Muscle of leg (tissue), 11 donors: ENCODE results near the gene MAP3K7CL. TPM values are rescaled to one million over a fixed set of nuclear protein-coding genes. Genes with fewer than 3 reads are reported as not detected.
A peak's percentile ranks its signal among the peaks of the same experiment; 100 is the strongest.
"Not testable (repeated sequence)": the region's sequence is repeated elsewhere in the genome, so short reads cannot be mapped to it uniquely, and the experiment has no call there.

ENCODE experiments used
- DNase-seq: peaks from one replicate; pipeline ENCODE4 v3.0.0; 2013
- H3K27ac ChIP-seq: one replicate; pipeline ENCODE4 v1.5.1; 2013; ENCODE audit warnings: mild to moderate bottlenecking, low read length, control low read depth
- H3K27me3 ChIP-seq: one replicate; pipeline ENCODE4 v1.6.1; 2013; ENCODE audit warnings: low read length; ENCODE audit not compliant: control insufficient read depth, insufficient read depth
- H3K36me3 ChIP-seq: one replicate; pipeline ENCODE4 v1.6.1; 2013; ENCODE audit warnings: low read length; ENCODE audit not compliant: control insufficient read depth, insufficient read depth
- H3K4me1 ChIP-seq: one replicate; pipeline ENCODE4 v1.6.1; 2013; ENCODE audit warnings: low read length; ENCODE audit not compliant: control insufficient read depth, insufficient read depth
- H3K4me3 ChIP-seq: one replicate; pipeline ENCODE4 v1.5.1; 2013; ENCODE audit warnings: low read length, control low read depth
- H3K9me3 ChIP-seq: replicated peaks from 2 replicates; pipeline ENCODE4 v1.6.1; 2013; ENCODE audit warnings: low read depth, low read length; ENCODE audit not compliant: control insufficient read depth
- WGBS: methylation state at CpG from one replicate; pipeline ENCODE4 v1.1.5; 2013; ENCODE audit warnings: missing lambda C conversion rate; ENCODE audit not compliant: insufficient coverage; 5-methylcytosine and 5-hydroxymethylcytosine counted together
- polyA plus RNA-seq, 8 donors: library from polyadenylated mRNA; unstranded; fragments of 120-200 nt; gene quantifications; one replicate each; pipeline versions ENCODE4 v1.2.1 to v1.2.3, GENCODE V29; 2013; ENCODE audit warnings: inconsistent platforms in 1 of 8, low replicate concordance in 1 of 8; ENCODE audit not compliant: insufficient read length in 8 of 8, insufficient read depth in 1 of 8
- total RNA-seq: library from RNA; stranded (reverse); fragments of 120-200 nt; gene quantifications from one replicate; pipeline ENCODE4 v1.2.4, GENCODE V29; 2013

The MAP3K7CL gene
- total and polyA plus RNA-seq, 9 donors, result 53.5 to 84.9 (median 71.2) TPM

DNA sequence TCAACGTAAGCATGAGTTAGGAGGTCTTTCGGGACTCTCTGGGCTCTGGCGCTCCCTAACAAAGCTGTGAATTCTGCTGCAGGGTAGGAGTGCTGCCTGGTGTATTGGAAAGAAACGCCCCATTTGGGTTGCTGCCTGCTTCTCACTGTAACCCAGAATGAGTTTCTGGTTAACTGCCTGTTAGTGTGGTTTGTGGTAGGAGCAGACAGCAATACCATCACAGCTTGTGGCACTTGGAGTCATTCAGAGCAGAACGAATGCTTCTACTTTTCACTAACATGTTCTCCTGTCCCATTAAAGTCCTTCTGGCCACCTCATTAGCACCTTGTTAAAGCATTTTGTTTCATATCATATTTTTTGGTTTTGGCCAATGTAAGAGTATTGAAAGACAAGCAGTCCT, 18.1 kb downstream of the MAP3K7CL start:
- Histone ChIP-seq H3K27me3 (no peaks in the 10 kb centered on the region), H3K4me3 (no peak overlapping the region), H3K36me3 (no peaks in the 10 kb centered on the region), H3K27ac (no peak overlapping the region), H3K9me3 (no peaks in the 10 kb centered on the region), H3K4me1 (peaks cover 24% of the 10 kb centered on the region)
- WGBS, result 59% methylated on average over 4 of the region's 5 CpGs
- peak; percentile 52 for DNase-seq

DNA sequence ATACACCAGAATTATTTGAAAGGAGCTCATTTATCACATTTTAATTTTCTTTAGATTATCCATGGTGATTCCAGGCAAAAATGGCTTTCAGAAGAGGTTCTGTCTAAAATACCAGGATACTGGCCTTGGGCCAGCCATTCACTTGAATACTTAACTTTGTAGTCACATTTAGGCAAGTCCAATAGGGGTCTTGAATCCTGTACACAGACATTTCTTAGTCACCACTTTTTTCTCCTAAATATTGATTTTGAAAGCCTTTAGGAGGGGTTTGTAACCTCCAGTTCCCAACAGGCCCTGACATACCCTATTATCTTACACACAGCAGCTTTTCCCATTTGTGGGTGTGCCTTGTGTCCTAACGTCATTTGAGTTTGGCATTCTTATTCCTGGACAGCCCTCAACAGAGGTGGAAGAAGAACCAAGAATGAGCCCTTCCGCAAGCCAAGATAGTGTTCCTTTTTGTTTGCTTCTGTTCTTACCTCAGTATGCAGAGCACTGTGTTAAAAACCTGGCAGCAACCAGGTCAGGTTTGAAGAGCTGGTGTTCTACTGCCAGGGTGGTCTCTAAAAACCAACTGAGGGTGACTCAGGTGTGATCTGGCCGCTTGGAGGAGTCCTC, 19.5 kb downstream of the MAP3K7CL start:
- Histone ChIP-seq H3K36me3 (no peaks in the 10 kb centered on the region), H3K27me3 (no peaks in the 10 kb centered on the region), H3K9me3 (no peaks in the 10 kb centered on the region), H3K27ac (no peak overlapping the region), H3K4me1 (peaks cover 19% of the 10 kb centered on the region), H3K4me3 (no peak overlapping the region)
- WGBS, result 100% methylated on average over 1 of the region's 3 CpGs
- DNase-seq, result no peak

DNA sequence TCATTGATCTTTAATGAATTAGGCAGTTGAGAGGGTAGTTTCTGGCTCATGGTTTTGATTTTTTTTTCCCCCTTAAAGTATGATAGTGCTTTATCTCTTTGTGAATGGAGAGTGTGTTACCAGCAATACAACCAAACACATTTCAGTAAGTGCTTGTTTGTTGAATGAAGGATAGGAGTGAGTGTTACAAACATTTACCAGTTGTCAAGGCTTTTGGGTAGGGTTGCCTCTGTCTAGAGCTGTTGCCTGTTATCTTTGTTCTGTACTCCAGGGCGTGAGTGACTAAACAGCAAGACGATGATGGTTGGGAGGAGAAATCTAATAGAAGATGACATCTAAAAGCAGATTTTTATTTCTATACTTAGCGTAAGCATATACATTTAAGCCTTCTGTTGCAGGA, 21.5 kb downstream of the MAP3K7CL start:
- Histone ChIP-seq H3K27ac (no peak overlapping the region), H3K27me3 (peaks cover 2% of the 10 kb centered on the region), H3K4me1 (peaks cover 20% of the 10 kb centered on the region), H3K9me3 (no peaks in the 10 kb centered on the region), H3K36me3 (no peaks in the 10 kb centered on the region), H3K4me3 (no peak overlapping the region)
- no CpG with 5 or more reads among the region's 3 CpGs for WGBS
- no peak for DNase-seq

DNA sequence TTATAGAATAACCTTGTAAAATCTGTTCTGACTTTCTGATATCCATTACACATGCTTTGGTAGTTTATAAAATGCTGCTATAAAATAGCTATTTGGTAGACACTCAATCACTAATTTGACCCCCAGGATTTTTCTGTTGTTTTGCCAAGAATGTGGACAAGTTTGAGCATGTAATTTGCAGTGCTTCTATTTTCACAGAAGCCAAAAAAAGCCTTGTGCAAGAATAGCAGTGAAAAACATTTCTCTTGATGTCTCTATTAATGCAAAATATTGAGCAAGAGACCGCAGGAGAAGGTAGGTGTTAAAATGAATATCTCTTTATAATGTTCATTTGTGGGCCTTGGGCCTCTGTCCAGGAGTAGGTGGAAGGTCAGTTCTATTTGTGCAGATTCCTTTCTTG, 22.5 kb downstream of the MAP3K7CL start:
- no peak for DNase-seq
- Histone ChIP-seq H3K36me3 (no peaks in the 10 kb centered on the region), H3K9me3 (no peaks in the 10 kb centered on the region), H3K27ac (no peak overlapping the region), H3K4me1 (peaks cover 21% of the 10 kb centered on the region), H3K4me3 (no peak overlapping the region), H3K27me3 (peaks cover 2% of the 10 kb centered on the region)
- WGBS, result no CpG with 5 or more reads among the region's 1 CpG

DNA sequence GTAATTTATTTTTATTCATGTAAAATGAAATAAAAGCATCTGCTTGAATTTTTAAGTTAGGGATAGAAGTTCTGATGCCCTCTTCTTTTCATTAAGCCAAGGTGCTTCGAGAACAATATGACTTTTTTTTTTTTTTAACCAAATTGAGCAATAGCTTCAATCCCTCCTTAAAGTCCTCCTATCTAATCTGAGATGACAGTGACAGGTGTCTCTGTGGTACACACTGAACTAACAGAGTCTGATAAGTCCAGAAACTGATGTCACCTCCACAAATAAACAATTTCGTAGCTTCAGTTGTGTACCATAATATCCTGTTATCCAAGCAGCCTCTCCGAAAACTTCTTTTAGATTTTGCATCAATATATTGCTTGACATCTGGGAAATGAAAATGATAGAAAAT, 23.8 kb downstream of the MAP3K7CL start:
- WGBS, result no CpG with 5 or more reads among the region's 3 CpGs
- Histone ChIP-seq H3K4me3 (no peak overlapping the region), H3K9me3 (no peaks in the 10 kb centered on the region), H3K27ac (no peak overlapping the region), H3K36me3 (no peaks in the 10 kb centered on the region), H3K27me3 (peaks cover 2% of the 10 kb centered on the region), H3K4me1 (peaks cover 12% of the 10 kb centered on the region)
- peak; percentile 39 for DNase-seq

DNA sequence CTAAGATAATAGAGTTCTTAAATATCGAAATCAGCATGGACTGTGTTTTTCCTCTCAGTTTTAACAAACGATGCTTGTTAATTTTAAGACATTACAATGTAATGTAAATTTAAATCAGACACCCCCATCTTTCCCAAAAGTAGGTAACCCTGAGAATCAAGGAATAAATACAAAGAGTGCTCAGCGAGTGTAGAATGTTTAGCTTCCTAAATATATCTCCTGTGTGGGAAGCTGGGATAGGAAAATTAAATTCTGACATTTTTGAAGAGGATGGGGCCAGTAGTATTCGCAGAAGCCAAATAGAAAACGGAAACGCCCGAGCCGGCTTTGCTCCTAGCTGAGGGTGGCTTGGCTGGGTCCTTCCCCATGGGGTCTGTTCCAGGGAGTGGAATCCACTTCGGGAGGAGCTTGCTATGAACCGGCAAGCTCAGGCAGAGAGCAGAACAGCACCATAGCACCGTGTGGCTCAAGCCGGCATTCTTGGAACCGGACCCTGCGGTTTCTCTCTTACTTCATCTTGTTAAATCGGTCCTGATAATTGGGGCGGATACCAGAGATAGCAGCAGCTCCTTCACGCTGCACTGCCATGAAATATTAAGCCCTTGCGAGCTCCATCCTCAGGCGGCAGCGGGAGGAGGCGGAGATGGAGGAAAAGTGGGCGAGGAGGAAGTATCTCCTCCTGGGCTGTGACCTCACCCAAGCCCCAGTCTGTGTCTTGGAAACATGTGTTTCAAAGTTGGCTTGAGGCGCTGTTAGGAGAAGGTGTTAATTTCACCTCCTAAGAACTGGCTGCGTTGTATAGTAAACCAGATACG, 24.9 kb downstream of the MAP3K7CL start:
- WGBS, result 24% methylated on average over 12 of the region's 25 CpGs

DNA sequence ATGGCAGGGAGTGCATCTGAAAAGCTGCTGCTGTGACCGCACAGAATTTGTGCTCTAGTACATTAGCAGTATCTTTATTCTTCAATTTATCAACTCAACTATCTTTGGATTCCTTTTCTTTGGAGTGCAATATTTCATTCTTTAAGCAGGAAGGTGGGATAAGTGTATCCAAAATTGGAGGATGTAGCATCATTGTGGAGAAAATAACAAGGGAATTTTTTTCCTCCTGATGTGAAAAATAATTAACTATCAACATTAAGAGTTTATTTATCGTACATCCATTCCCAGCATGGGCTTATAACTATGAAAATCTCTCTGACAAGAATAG, 25.5 kb downstream of the MAP3K7CL start:
- Histone ChIP-seq H3K4me1 (peaks cover 12% of the 10 kb centered on the region), H3K9me3 (no peaks in the 10 kb centered on the region), H3K27me3 (peaks cover 2% of the 10 kb centered on the region), H3K4me3 (no peak overlapping the region), H3K27ac (no peak overlapping the region), H3K36me3 (no peaks in the 10 kb centered on the region)
- no CpG with 5 or more reads among the region's 2 CpGs for WGBS
- no peak for DNase-seq

More for the DNA sequence above, 24.9 kb downstream of the MAP3K7CL start:
- Histone ChIP-seq H3K4me3 (peak overlapping the region; percentile 32), H3K9me3 (no peaks in the 10 kb centered on the region), H3K4me1 (peaks cover 12% of the 10 kb centered on the region), H3K27ac (peak overlapping the region; percentile 76), H3K27me3 (peaks cover 2% of the 10 kb centered on the region), H3K36me3 (no peaks in the 10 kb centered on the region)
- peak; percentile 74 for DNase-seq

DNA sequence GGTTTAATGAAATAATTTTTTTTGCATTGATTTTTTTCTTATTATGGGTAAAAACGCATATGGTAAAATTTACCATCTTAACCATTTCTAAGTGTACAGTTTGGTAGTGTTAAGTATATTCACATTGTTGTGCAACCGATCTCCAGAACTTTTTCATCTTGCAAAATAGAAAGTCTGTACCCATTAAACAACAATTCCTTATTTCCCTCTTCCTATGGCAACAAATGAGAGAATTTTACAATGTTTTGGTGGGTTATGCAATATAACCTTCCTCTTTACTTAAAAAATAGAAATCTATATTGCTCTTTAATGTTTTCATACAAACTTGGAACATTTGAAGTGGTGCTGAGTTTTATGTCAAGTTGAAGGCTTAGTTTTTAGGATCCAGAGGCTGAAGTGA, 26.6 kb downstream of the MAP3K7CL start:
- Histone ChIP-seq H3K4me1 (peaks cover 12% of the 10 kb centered on the region), H3K9me3 (no peaks in the 10 kb centered on the region), H3K27me3 (peaks cover 2% of the 10 kb centered on the region), H3K36me3 (no peaks in the 10 kb centered on the region), H3K4me3 (no peak overlapping the region), H3K27ac (no peak overlapping the region)
- no peak for DNase-seq
- no CpG with 5 or more reads among the region's 2 CpGs for WGBS

DNA sequence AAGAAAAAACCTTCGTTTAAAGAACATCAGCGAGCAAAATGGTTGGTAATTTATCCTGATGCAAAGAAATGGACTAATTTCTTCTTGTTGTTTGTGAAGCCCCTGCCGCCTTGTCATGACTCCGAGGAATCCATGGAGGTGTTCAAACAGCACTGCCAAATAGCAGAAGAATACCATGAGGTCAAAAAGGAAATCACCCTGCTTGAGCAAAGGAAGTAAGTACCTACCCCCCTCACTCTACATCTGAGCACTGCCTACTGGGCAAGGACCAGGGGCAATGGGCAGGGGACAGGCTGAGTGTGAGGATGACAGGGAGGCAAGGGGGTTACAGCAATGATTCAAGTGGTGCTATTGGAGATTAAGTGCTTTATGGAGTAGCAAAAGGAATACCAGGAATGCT, 29.4 kb downstream of the MAP3K7CL start:
- Histone ChIP-seq H3K27ac (no peak overlapping the region), H3K27me3 (peaks cover 2% of the 10 kb centered on the region), H3K4me3 (no peak overlapping the region), H3K9me3 (no peaks in the 10 kb centered on the region), H3K36me3 (no peaks in the 10 kb centered on the region), H3K4me1 (peaks cover 12% of the 10 kb centered on the region)
- no peak for DNase-seq
- 94% methylated on average over 2 of the region's 4 CpGs for WGBS

DNA sequence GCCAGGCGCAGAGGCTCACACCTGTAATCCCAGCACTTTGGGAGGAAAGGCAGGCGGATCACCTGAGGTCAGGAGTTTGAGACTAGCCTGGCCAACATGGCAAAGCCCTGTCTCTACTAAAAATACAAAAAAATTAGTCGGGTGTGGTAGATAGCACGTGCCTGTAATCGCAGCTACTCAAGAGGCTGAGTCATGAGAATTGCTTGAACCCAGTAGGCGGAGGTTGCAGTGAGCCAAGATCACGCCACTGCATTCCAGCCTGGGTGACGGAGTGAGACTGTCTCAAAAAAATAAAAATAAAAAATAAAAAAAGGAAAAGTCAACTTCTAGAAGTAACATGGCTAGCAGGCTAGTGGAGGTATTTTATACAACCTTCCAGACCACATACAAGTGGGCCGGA, 32.4 kb downstream of the MAP3K7CL start:
- peak overlapping the region; percentile 29 for H3K27ac ChIP-seq
- not testable (repeated sequence) for H3K9me3 ChIP-seq, H3K4me1 ChIP-seq, H3K27me3 ChIP-seq, H3K36me3 ChIP-seq, DNase-seq, H3K4me3 ChIP-seq
- WGBS, result 100% methylated on average over 1 of the region's 9 CpGs
